ENCODE data around the gene ARHGAP15.

DNA sequence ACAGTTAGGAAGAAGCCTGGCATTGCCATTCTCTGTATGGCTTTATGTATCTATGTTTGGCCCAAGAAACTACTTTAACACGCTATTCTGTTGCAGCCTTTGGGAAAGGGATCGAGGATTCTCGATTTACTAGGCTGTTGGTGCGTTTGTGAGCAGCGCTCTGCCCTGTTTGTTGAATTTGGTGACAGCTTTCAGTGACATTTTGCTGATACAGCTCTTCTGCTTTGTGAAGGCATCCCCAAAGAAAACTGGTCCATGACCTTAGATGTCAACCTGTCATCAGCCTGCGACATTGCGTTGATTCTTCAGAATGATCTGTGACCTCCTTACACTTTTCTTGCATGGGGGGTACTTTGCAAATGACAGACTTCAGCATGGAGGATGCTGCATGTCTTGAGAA, 431.5 kb downstream of the ARHGAP15 start:
- TF ChIP-seq CTCF (IDR thresholded peaks at IDR 0.05) (no peak), POLR2A (IDR thresholded peaks at IDR 0.05) (no peak)
